ENCODE results near the gene ZNF407.

The ZNF407 gene

GRCh38 chr18:74669136-74669798, 71.6 kb downstream of the ZNF407 start:
- no peak for DNase-seq (ENCODE audit: low spot score)

GRCh38 chr18:74672371-74672770, 74.7 kb downstream of the ZNF407 start:
- DNase-seq (ENCODE audit: low spot score), result no peak

GRCh38 chr18:74674487-74674886, 76.8 kb downstream of the ZNF407 start:
- DNase-seq (ENCODE audit: low spot score), result no peak

- no peak for DNase-seq (ENCODE audit: low spot score)
Measured at GRCh38 chr18:74679006-74679678, 81.5 kb downstream of the ZNF407 start.

GRCh38 chr18:74679679-74680076, 82.0 kb downstream of the ZNF407 start:
- no peak for DNase-seq (ENCODE audit: low spot score)

- no peak for DNase-seq (ENCODE audit: low spot score)
Measured at GRCh38 chr18:74682141-74682990, 84.7 kb downstream of the ZNF407 start.

GRCh38 chr18:74682991-74683297, 85.3 kb downstream of the ZNF407 start:
- DNase-seq (ENCODE audit: low spot score), result no peak

GRCh38 chr18:74683573-74683972, 85.9 kb downstream of the ZNF407 start:
- no peak for DNase-seq (ENCODE audit: low spot score)

GRCh38 chr18:74689251-74689650, 91.6 kb downstream of the ZNF407 start:
- DNase-seq (ENCODE audit: low spot score), result no peak

- no peak for DNase-seq (ENCODE audit: low spot score)
Measured at GRCh38 chr18:74692367-74693013, 94.8 kb downstream of the ZNF407 start.

GRCh38 chr18:74694436-74694835, 96.8 kb downstream of the ZNF407 start:
- no peak for DNase-seq (ENCODE audit: low spot score)

- no peak for DNase-seq (ENCODE audit: low spot score)
Measured at GRCh38 chr18:74695170-74695569, 97.5 kb downstream of the ZNF407 start.

GRCh38 chr18:74698881-74699280, 101.2 kb downstream of the ZNF407 start:
- no peak for DNase-seq (ENCODE audit: low spot score)

GRCh38 chr18:74699455-74699854, 101.8 kb downstream of the ZNF407 start:
- DNase-seq (ENCODE audit: low spot score), result no peak

GRCh38 chr18:74702950-74703349, 105.3 kb downstream of the ZNF407 start:
- no peak for DNase-seq (ENCODE audit: low spot score)

GRCh38 chr18:74708169-74708568, 110.5 kb downstream of the ZNF407 start:
- no peak for DNase-seq (ENCODE audit: low spot score)

- DNase-seq (ENCODE audit: low spot score), result no peak
Measured at GRCh38 chr18:74709452-74709851, 111.8 kb downstream of the ZNF407 start.

- no peak for DNase-seq (ENCODE audit: low spot score)
Measured at GRCh38 chr18:74714120-74714519, 116.5 kb downstream of the ZNF407 start.

- DNase-seq (ENCODE audit: low spot score), result no peak
Measured at GRCh38 chr18:74714791-74715190, 117.1 kb downstream of the ZNF407 start.

- no peak for DNase-seq (ENCODE audit: low spot score)
Measured at GRCh38 chr18:74715306-74715705, 117.6 kb downstream of the ZNF407 start.

- no peak for DNase-seq (ENCODE audit: low spot score)
Measured at GRCh38 chr18:74715865-74716712, 118.4 kb downstream of the ZNF407 start.

GRCh38 chr18:74718312-74718711, 120.6 kb downstream of the ZNF407 start:
- no peak for DNase-seq (ENCODE audit: low spot score)
